ENCODE results near the gene HEPHL1. TPM values are rescaled to one million over a fixed set of nuclear protein-coding genes. Genes with fewer than 3 reads are reported as not detected.

Gene HEPHL1
- total RNA-seq, 3 donors from 2014 or later, result 0.15 to 0.33 TPM; not detected in 1

- Histone ChIP-seq H3K27ac (no peak overlapping the region), H3K9me3 (no peaks in the 10 kb centered on the region), H3K27me3 (no peaks in the 10 kb centered on the region), H3K4me1 (no peaks in the 10 kb centered on the region), H3K4me3 (no peak overlapping the region), H3K36me3 (no peaks in the 10 kb centered on the region)
- no peak for DNase-seq (ENCODE audit: low spot score in 2 of 2)
- TF ChIP-seq POLR2AphosphoS5 (IDR thresholded peaks at IDR 0.05) (no peak), CTCF (IDR thresholded peaks at IDR 0.05) (no peak), POLR2A (IDR thresholded peaks at IDR 0.05) (no peak)
- intact Hi-C loops (cut with DNase I; ENCODE audit: low total_unique reads), result no loop called here
Measured at GRCh38 chr11:94142308-94143281, 121.4 kb downstream of the HEPHL1 start.

GRCh38 chr11:94144216-94144615, 123.1 kb downstream of the HEPHL1 start:
- no peak overlapping the region for H3K4me3 ChIP-seq
- H3K27me3 ChIP-seq, result no peaks in the 10 kb centered on the region
- H3K27ac ChIP-seq, result no peak overlapping the region
- H3K9me3 ChIP-seq, result no peaks in the 10 kb centered on the region
- DNase-seq (ENCODE audit: low spot score in 2 of 2), result no peak
- H3K4me1 ChIP-seq, result no peaks in the 10 kb centered on the region
- no peak for TF ChIP-seq POLR2AphosphoS5 (IDR thresholded peaks at IDR 0.05)
- TF ChIP-seq POLR2A (IDR thresholded peaks at IDR 0.05), result no peak
- TF ChIP-seq CTCF (IDR thresholded peaks at IDR 0.05), result no peak
- intact Hi-C loops (cut with DNase I; ENCODE audit: low total_unique reads), result no loop called here
- H3K36me3 ChIP-seq, result no peaks in the 10 kb centered on the region

GRCh38 chr11:94144664-94145063, 123.5 kb downstream of the HEPHL1 start:
- H3K4me1 ChIP-seq, result peaks cover 0 to 4% of the 10 kb centered on the region in 2 donors
- intact Hi-C loops (cut with DNase I; ENCODE audit: low total_unique reads), result no loop called here
- no peak for DNase-seq (ENCODE audit: low spot score in 2 of 2)
- H3K27me3 ChIP-seq, result no peaks in the 10 kb centered on the region
- no peaks in the 10 kb centered on the region for H3K36me3 ChIP-seq
- TF ChIP-seq CTCF (IDR thresholded peaks at IDR 0.05), result no peak
- no peak for TF ChIP-seq POLR2AphosphoS5 (IDR thresholded peaks at IDR 0.05)
- no peak for TF ChIP-seq POLR2A (IDR thresholded peaks at IDR 0.05)
- H3K9me3 ChIP-seq, result no peaks in the 10 kb centered on the region
- no peak overlapping the region for H3K4me3 ChIP-seq
- no peak overlapping the region for H3K27ac ChIP-seq

GRCh38 chr11:94145431-94145830, 124.3 kb downstream of the HEPHL1 start:
- Histone ChIP-seq H3K27me3 (no peaks in the 10 kb centered on the region), H3K36me3 (no peaks in the 10 kb centered on the region), H3K27ac (no peak overlapping the region), H3K4me3 (no peak overlapping the region), H3K4me1 (peaks cover 0 to 5% of the 10 kb centered on the region in 2 donors), H3K9me3 (no peaks in the 10 kb centered on the region)
- DNase-seq (ENCODE audit: low spot score in 2 of 2), result no peak
- TF ChIP-seq CTCF (IDR thresholded peaks at IDR 0.05) (no peak), POLR2A (IDR thresholded peaks at IDR 0.05) (no peak)
- intact Hi-C loops (cut with DNase I; ENCODE audit: low total_unique reads), result no loop called here

GRCh38 chr11:94145916-94146315, 124.8 kb downstream of the HEPHL1 start:
- Histone ChIP-seq H3K4me1 (peaks cover 0 to 5% of the 10 kb centered on the region in 2 donors), H3K27ac (no peak overlapping the region)

More at GRCh38 chr11:94145916-94146315, 124.8 kb downstream of the HEPHL1 start:
- Histone ChIP-seq H3K9me3 (no peaks in the 10 kb centered on the region), H3K27me3 (no peaks in the 10 kb centered on the region), H3K36me3 (no peaks in the 10 kb centered on the region), H3K4me3 (no peak overlapping the region)
- no peak for DNase-seq (ENCODE audit: low spot score in 2 of 2)
- TF ChIP-seq CTCF (IDR thresholded peaks at IDR 0.05) (no peak), POLR2A (IDR thresholded peaks at IDR 0.05) (no peak), POLR2AphosphoS5 (IDR thresholded peaks at IDR 0.05) (no peak)
- intact Hi-C loops (cut with DNase I; ENCODE audit: low total_unique reads), result no loop called here

All from breast epithelium (tissue), 4 donors.